HG02610 (cell line): ENCODE results near the gene SKAP1.
"Not testable (repeated sequence)": the region's sequence is repeated elsewhere in the genome, so short reads cannot be mapped to it uniquely, and the experiment has no call there.

Experiments
- ATAC-seq: cut with Tn5 transposase; IDR thresholded peaks from one replicate; pipeline ENCODE4 v1.9.1; 2021; ENCODE audit warnings: mild to moderate bottlenecking, moderate library complexity; ENCODE audit not compliant: unreplicated experiment

Gene SKAP1

DNA sequence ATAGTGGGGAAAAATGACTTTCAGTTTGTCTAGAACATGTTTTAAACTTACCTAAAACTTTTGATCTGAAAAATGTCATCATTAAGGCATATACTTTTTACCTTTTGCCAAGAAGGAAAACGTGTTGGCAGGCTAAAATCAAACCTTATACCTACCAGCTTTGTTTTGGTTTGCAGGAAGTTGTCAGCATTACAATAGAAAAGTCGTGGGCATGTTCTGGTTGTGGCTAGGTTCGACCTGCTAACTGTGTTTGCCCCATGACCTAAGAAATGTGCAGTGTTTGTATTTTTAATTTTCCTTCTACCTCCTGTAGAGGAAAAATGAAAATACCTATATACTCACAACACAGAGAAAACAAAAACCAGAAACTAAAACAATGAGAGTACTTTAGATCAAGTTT, 13.0 kb downstream of the SKAP1 start:
- ATAC-seq, result no peak

GRCh38 chr17:48413613-48414405, 16.2 kb downstream of the SKAP1 start:
- no peak for ATAC-seq

DNA sequence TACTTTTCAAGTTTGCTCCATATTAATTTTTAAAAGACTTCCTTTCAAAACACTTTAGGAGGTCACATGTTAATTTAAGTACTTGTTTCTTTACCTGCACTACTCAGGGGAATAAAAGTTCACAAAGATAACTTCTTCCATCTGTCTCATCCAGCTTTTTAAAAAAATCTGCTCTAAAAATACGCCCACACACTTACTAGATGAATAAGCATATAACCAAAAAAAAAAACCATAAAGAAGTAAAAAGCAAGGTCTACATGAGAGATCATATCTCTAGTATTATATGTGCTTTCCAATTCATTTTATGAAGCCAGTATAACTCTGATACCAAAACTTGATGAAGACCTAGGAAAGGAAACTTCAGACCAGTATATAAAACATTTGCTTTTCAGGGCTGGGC, 17.2 kb downstream of the SKAP1 start:
- ATAC-seq, result no peak

GRCh38 chr17:48410821-48411220, 19.2 kb downstream of the SKAP1 start:
- ATAC-seq, result not testable (repeated sequence)

- ATAC-seq, result no peak
Measured at GRCh38 chr17:48409607-48410006, 20.4 kb downstream of the SKAP1 start.

DNA sequence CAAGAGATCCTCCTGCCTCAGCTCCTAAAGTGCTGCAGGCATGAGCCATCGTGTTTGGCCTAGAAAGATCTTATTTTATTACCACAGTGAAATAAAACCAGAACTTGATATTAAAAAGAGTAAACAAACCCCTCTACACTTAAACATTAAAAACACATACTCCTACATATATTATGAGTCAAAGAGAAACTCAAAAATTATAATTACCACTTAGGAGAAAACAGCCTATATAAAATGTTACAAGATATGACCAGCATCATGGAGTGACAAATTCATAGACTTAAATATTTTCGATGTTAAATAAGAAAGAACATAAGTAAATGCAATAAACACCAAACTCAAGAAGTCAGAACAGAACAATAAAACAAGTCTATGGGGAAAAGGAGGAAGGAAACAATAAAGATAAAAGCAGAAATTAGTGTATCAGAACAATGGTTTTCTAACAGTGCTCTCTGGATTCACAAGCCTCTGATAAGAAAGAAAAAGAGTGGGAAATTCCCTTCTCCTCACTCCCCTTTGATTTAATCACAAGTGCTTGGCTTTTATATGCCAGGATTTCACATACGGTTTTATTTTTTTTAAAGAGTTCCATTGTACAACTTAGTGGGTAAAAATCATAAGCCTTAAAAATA, 23.0 kb downstream of the SKAP1 start:
- no peak for ATAC-seq

DNA sequence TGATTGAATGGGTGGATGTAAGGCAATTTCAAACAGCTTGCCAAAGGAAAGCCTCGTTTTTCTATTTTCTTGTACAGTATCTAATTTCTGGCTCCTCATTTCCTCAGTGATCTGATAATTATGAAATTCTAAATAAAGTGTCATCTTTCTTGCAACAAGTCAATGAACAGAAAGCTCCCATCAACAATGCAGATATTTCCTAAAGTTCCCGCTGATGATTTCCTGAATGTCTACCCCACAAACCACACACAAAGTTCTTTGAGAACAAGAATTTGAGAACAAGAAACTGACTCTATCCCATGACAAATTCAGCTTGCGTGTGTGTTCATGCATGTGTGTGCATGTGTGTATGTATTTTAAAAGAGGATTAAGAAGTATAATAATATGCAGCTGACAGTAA, 35.2 kb downstream of the SKAP1 start:
- no peak for ATAC-seq

DNA sequence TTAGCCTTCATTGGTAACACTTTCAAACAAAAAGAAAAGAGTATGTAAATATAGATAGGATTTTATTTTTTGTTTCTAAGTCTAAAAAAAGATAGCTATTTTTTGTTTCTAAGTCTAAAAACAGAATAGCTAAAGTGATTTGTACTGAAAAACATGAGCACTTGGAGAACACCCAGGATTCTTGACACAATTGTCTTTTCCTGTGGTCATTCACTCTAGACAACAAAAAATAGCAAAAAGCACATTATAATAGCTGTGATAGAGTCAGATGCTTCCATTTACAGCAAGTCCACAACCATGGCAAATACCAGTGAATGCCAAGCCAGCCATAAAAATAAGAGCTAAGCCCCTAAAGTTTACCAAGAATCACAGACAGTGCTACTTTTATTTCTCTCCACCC, 36.7 kb downstream of the SKAP1 start:
- no peak for ATAC-seq

GRCh38 chr17:48392857-48393256, 37.2 kb downstream of the SKAP1 start:
- no peak for ATAC-seq

- ATAC-seq, result peak; percentile 43
Measured at GRCh38 chr17:48391444-48391843, 38.6 kb downstream of the SKAP1 start.

DNA sequence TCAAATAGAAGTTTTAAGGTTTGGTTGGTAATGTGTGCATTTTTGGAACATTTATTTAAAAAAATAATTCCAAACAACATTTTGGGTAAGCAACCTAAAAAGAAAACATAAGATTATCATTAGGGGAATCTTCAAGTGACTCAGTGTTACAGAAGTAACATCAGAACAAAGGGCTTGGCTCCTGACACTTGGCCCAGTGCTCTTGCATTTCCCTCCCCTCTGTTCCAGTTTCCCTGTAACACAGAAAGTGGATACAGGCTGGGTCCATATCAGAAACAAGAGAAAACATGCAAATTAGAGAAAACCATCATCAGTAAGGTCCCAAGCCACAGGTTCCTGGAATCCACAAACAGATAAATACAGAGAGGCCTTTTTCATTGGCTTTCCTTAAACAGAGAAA, 40.1 kb downstream of the SKAP1 start:
- no peak for ATAC-seq

- ATAC-seq, result no peak
Measured at GRCh38 chr17:48388955-48389743, 40.9 kb downstream of the SKAP1 start.

- ATAC-seq, result no peak
Measured at GRCh38 chr17:48386826-48387225, 43.2 kb downstream of the SKAP1 start.

DNA sequence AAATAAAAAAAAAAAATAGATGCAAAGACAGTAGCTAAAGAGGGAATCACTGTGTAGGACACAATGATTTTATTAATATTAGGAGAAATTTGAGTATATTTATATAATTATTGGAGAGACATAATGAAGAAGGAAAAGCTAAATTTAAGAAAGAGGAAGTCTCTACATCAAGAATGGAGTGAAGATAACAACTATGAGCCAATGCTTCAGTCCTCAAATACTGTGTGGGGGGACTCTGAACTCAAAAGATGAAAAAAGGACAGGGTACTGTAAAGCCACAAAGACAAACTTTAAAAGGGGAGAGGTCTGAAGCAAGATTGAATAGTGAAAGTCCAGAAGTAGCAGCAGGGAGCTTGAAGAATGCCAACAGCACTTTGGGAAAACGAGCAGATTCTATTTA, 44.7 kb downstream of the SKAP1 start:
- ATAC-seq, result no peak

DNA sequence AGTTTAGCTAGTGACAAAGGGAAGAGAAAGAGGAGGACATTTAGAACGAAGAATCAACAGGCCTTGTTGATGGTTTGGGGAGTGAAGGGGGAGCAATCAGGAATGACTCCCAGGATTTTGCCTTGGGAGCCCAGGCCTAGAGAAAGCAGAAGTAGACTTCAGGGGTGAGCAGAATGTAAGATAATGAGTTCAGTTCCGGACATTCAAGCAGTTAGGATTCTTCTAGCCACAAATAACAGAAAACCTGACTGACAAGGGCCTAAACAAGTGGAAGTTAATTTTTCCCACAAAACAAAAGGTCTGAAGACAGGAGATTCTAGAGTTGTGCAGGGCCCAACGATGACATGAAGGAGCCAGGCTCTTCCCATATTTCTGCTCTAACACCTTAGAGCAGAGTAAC, 45.9 kb downstream of the SKAP1 start:
- no peak for ATAC-seq

- ATAC-seq, result no peak
Measured at GRCh38 chr17:48382989-48383388, 47.0 kb downstream of the SKAP1 start.

DNA sequence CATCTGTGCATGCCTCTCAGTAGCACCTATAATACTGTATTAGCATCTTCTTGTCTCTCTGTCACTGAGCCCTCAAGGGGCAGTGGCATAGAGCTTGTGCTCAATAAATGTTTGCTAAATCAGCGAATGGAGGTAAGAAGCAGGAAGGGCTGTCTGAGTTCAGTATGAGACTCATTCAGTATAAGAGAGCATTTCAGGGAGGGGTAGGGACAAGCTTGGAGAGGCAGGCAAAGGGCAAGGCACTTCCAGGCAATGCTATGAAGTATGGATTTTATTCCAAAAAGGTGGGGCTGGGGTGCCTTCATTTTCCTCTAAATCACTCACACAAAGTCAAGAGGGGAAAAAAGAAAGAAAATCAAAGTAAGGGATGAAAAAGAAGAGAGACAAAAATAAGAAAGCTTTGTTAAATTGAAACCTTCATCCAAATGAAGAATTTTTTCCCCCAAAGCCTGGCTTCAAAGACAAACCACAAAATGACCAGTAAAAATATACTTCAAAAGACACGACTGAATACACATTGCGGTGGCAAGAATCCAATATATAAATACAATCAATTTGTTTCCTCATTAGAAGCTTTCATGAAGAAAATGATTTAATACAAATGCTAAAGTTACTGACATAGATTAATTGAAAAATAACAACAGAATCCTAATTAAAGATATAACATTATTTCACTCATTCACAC, 51.2 kb downstream of the SKAP1 start:
- ATAC-seq, result no peak

GRCh38 chr17:48378238-48378637, 51.8 kb downstream of the SKAP1 start:
- ATAC-seq, result no peak

GRCh38 chr17:48376682-48377325, 53.2 kb downstream of the SKAP1 start:
- no peak for ATAC-seq

DNA sequence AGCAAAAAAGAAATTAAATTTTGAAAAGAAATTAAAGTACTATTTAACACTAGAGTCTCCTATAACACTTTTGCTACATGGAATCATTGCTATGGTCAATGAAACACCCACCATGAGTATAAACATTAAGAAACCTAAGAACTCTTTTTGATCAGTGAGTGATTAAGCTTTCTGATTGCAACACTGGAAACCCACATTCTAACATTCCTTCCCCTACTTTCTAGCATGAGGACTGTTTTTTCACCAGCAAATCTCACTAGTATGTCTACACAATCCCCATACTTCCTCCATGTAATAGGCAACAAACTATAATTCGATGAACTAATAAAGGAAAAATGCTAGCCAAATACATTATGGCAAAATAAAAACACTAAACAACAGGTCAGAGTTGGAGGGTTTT, 54.7 kb downstream of the SKAP1 start:
- no peak for ATAC-seq
